NCI-H2029 (cell line): ENCODE data around the gene ARHGAP8.

ENCODE experiments used
- DNase-seq: peaks from one replicate; lab custom pipeline; 2025; lab: John Stamatoyannopoulos, UW

ARHGAP8 gene

DNA sequence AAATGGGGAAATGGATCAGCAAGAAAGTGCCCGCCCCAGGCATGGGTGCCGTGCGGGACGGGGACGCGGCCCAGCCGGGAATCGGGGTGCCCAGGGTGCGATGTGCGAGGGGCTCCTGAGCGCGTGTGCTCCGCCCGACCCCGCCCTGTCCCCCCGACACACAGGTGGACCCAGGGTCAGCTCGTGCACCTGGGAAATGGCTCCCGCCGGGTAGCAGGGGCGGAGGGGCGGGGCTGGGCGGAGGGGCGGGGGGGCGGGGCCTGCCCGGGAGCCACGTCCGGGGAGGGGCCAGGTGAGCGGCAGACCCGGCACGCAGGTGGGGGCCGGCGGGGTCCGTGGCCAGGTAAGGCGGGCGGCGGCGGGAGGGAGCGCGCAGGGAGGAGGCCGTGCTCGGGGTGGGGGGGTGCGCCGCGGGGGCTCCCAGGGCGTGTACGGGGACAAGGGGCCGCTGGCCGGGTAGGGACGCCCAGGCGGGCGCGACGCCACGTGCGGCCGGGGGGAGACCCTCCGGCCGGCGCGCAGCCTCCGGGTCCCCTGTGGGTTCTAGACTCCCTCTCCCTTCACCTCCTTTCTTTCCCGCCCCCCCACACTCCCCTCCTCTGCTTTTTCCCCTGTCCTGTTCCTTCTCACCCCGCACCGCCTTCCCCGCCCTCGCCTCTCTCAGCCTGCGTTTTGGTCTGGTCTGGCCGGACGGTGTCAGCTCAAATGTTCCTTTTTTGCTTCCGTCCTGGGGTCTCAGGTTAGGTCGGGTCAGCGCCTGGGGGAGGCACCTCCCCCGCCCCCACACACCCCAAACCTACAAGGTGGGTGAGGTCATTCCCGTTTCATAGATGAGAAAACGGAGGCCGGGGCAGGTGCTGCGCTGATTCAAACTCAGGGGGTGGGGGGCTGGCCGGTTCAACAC, at the start of gene ARHGAP8:
Gene ARHGAP8, plus strand, starts transcription at position 291 of the 904 bp plus-strand sequence. CDS start 33,953 bp downstream, outside the sequence.
- peak; percentile 41 for DNase-seq

DNA sequence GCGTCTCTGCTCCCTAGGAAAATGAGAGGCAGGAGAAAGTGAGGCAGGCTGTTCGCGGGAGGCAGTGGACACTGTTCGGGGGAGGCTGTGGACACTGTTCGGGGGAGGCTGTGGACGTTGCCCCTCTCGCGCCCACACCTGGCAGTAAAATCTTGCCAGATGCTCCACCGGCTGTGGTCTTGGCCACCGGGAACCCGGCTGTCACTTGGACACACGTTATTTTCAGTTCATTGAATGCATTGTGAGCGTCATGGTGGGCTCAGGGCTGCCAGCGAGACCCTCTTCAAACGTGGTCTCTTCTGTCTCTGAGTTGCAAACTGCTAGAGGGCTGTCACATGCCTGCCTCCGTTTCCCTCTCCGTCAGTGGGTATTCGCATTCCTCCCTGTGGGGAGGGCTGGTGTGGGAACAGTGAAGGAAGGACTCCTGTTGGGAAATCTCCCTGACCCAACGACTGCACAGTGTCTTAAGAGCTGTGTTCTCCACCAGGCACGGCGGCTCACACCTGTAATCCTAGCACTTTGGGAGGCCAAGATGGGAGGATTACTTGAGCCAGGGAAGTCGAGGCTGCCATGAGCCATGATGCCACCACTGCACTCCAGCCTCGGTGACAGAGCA, 49.0 kb upstream of the ARHGAP8 start:
- DNase-seq: no peak

DNA sequence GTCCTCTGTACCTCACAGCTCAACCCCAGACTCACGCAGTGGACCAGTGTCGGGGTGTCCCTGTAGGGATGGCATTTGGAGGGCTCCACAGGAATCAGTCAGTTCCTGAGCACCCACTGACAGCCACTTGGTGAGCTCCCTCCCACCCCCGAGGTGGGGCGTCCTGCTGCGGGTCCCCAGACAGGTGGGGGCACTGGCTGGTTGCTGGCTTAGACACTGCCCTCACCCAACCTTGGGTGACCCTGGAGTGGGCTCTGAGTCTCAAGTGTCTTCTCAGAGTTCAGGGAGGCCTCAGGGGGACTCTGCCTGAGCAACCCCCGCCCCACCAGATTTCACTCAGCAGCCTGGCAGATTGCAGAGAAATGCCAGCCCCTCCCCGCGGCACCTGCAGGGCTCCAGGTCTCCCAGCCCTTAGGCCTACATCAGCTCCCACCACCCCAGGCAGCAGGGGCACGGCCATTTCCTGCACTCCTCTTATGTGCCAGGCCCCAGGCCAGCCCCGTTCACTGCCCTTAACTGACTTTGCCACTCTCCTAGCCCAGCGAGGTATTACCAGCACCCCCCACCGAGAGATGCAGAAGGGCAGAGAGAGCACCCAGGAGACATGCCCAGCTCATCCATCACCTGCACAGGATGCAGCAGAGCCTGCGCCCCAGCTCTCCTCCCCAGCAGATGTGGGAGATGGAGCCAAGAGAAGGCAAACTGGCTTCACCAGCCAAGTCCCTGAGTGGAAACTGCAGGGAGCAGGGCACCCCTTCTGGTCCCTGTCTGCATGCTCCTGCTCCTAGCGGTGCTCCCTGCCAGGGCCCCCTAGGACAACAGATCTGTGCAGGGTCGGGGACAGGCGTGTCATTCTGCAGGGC, 48.0 kb upstream of the ARHGAP8 start:
- no peak for DNase-seq

DNA sequence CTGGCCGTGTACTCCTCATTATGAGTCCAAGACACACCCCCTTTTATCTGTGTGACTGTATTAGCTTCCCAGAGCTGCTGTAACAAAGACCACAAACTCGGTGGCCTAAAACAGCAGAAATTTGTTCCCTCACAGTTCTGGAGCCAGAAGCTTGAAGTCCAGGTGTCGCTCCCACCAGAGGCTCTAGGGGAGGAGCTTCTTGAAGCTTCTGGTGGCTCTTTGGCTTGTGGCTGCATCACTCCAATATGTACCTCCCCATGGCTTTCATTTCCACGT, 47.4 kb upstream of the ARHGAP8 start:
- DNase-seq: no peak

DNA sequence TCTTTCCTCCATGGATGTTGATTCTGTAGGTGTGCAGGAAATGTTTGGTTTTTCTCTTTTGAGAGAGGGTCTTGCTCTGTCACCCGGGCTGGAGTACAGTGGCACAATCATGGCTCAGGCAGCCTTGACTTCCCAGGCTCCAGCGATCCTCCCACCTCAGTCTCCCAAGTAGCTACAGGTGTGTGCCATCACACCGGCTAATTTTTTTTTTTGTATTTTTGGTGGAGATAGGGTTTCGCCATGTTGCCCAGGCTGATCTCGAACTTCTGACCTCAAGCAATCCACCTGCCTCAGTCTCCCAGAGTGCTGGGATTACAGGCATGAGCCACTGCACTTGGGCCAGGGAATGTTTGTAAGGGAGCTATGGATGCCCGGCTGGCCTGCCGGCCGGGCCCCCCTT, 45.9 kb upstream of the ARHGAP8 start:
- DNase-seq: no peak

DNA sequence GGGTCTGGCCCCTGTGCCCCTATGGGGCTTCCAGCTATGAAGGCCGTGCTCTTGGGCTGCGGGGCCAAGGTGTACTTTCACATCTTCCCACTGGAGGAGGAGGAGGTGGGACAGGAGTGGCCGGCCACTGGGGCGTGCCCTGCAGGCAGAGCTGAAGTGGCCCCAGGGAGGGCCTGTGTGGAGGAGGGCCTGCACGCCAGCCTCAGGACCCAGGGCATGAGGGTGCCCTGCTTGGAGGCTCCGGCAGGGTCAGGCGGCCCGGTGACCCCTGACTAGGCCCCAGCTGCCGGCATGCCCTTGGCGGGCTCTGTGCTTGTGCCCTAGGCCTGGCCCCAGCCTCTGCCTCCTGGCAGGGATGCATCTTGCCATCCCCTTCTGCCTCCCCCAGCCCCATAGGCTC, 45.2 kb upstream of the ARHGAP8 start:
- DNase-seq: no peak

DNA sequence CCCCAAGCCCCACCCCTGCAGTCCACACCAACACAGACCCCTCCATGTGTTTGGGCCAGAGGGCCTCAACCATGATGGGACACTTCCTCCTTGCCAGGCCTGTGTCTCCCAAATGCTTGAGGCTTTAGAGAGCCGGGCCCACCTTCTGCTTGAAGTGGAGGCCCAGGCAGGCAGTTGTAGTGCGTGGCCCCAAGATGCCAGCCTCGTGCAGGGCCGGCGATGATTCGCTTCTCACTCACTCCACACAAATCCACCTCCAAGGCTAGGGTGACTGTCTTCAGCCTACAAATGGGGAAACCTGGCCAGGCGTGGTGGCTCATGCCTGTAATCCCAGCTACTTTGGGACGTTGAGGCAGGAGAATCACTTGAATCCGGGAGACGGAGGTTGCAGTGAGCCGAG, 44.6 kb upstream of the ARHGAP8 start:
- DNase-seq: no peak

DNA sequence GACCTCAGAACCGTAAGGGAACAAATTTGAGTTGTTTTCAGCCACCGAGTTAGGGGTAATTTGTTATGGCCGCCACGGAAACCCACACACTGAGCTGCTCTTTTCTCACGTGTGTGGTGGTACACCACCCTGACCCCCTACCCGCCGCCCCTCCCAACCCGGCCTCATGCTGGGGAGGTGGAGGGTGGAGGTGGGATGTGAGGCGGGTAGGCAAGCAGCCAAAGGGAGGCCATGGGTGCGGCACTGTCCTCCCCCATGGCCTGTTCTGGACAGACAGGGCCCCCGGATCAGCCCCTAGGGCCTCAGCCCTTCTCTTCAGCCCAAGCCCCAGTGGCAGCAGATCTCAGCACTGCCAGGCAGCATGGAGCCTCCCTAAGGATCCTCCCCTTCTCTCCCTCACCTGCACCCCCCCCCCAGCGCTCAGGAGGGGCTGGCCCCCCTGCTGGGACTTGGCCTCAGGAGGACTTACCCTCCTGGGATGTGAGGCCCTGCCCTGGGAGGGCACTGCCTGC, 42.4 kb upstream of the ARHGAP8 start:
- DNase-seq: no peak

DNA sequence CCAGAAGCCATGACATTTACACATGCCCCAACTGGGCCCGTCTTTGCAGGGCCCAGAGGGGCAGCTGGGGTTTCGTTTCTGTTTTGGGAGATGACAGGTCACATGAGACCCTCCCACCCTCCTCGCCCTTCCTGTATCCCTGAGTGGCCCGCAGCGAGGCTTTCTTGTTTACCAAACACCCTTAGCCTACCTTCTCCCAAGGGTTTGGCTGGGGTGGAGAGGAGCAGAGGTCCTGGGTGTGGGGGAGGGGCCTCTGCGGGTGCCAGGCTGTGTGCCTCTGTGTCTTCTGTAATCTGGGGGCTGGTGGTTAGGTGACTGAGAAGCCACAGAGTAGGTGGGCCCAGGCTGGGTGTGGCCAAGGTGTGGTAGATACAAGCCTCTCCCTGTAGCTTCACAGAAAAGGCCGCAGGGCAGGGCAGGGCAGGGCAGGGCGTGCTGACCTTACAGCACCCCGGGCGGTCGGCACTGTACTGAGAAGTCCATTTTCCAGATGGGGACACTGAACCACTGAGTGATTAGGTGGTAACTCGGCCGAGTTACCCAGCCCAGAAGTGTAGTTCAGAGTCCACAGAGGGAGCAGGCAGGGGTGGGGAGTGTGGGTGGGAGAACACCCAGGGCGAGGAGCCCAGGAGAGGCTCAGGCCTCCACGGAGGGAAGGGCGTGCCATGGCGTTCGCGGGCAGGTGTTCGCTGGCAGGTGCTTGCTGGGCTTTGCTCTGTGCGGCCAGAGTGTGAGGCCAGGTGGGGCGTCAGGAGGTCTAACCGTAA, 41.7 kb upstream of the ARHGAP8 start:
- peak; percentile 9 for DNase-seq

DNA sequence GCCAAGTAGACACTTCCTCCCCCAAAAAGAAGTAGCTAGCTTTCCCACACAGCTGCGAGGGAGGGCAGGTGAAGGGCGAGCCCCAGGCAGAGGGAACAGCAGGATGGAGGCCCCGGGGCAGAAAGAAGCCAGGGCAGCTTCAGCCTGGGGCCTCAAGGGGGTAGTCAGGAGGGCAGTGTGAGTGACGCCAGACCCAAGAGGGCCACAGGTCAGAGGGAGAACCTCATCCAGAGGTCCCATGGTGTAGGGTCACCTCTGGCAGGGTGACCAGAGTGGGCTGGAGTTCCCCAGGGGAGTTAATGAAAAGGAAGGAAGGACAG, 41.2 kb upstream of the ARHGAP8 start:
- no peak for DNase-seq

DNA sequence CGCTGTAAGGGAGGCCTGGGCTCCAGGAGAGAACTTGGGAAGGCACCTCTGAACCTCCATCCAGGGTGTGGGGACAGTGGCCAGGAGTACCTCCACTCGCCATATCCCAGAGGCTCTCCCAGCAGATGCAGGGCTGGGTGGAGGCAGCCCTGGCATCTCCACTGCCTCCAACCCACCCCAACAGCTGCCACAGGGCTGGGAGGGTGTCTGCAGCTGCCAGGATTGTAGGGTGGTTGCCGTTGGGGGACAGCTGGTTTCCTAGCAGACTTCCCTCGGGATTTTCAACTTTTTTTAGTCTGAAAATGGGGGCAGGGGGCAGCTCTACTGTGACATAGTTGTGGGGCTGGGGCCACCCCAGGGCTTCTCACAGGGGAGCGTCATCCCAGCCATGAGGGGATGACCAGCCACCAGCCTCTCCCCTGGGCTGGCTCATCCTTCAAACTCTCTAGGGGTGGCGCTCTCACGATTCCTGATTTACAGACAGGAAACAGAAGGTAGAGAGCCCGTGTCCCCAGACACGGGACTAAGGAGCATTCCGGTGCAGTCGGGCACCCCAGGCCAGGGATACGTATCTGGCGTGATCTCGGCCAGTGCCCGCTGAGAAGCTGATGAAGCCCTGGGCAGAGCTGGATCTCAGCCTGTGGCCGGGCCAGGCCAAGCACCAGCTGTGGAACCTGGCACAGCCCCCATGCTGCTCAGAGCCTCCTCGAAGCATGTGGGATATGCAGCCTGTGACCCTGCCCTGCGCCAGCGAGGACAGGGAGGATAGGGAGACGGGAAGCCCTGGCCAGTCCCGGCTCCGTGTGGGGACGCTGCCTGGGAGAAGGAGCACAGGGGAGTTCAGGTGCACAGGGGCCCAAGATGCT, 40.5 kb upstream of the ARHGAP8 start:
- DNase-seq: no peak

DNA sequence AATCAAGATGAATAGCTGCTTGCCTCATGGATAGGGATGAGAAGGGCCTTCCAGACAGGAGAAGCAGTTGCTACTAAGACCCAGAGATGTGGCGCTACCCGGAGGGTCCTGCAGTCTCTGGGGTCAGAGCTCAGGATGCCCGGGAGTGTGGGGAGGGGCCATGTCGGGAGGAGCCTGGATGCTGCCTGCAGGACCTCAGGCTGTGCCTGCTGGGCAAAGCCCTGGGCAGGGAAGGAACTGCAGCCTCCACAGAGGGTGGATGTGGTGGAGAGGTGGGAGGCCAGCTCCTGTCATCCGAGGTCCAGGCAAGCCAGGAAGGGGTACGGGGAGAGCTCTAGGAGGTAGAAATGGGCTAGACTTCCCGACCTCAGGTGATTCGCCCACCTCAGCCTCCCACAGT, 39.4 kb upstream of the ARHGAP8 start:
- no peak for DNase-seq

DNA sequence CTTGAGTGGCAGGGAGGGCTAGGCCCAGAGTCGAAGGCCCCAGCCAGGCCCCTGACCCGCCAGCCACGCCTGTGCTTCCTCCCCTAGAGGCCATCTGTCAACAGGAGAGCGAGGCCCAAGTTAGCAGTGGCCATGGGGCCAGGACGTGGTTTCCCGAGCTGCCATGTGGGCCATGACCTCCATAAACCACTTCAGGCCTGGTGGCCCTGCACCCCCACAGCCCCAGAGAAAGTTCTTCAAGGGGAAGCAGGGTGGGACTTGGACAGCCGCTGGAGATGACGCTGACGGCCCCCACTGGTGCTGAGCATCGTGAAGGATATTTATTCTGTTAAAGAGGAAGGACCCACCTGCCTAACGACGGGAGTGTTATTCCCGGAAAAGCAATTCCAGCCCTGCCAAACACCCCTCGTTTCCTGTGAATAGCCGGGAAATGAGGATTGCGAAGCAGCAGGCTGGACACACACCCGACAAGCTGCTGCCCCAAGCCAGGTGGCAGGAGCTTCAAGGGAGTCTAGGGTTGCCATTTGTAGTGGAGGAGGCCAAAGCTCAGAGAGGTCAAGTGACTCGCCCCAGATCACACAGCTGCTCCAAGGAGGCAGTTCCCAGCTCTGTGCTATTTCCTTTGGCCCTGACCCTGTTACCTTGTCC, 37.5 kb upstream of the ARHGAP8 start:
- no peak for DNase-seq

DNA sequence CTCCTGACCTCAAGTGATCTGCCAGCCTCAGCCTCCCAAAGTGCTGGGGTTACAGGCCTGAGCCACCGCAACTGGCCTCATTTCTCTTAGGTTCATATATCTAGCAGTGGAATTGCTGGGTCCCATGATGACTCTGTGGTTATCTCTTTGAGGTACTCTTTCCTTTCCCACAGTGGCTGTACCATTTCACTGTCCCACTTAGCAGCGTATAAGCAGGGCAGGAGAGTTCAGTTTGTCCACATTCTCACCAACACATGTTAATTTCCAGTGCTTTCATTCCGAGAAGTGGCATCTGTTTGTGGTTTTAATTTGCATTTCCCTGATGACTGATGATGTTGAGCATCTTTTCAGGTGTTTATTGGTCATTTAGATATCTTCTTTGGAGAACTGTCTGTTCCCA, 34.0 kb upstream of the ARHGAP8 start:
- DNase-seq: no peak

DNA sequence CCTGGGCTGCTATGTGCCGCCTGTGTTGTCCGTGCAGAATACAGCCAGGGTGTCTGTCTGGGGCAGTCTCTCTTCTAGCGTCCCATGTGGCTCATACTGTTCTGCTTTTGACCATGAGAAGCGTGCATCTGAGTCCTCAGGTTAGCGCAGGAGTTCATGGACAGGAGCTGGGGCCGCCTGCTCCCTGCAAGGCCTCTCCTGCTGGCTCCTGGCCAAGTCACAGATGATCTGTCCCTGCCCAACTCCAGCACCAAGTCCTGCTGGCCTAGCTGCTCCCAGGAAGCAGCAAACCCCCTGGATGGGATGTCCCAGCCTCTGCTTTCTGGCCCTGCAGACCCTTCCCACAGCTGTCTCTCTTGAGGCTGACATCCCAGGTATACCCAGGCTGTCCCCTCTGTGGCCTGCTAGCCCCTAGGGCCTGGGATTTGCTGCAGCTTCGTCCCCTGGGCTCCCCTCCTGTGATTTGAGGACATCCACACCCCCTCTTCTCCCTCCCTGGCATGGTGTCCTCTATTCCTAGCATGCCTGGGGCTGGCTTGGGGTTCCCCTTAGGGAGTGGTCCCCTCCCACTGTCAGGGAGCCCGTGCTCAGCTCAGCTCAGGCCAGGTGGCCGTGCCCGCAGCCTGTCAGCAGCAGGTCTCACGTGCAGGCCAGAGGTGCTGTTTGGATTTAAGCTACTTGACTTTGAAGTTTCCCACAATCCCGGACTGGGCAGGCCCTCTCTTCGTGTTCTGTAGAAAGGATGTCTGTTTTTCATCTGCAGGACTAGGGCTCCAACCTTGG, 32.6 kb upstream of the ARHGAP8 start:
- no peak for DNase-seq

DNA sequence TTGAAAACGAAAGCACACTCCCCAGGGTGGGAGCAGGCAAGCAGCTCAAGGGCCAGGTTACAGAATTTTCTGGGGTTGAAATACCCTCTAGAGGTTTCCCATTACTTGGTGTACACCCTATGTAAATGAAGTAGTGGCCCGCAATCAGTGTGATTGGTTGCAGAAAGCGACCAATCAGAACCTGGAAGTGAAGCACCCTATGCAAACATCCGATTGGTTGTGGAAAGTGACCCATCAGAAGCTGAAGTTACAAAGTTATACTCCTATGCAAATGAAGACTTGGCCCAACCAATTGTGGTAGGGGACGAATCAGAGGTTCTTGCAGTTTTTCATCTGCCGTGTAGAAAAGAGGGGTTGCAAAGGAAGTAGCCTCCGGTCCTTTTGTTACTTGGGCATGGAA, 31.2 kb upstream of the ARHGAP8 start:
- DNase-seq: no peak

DNA sequence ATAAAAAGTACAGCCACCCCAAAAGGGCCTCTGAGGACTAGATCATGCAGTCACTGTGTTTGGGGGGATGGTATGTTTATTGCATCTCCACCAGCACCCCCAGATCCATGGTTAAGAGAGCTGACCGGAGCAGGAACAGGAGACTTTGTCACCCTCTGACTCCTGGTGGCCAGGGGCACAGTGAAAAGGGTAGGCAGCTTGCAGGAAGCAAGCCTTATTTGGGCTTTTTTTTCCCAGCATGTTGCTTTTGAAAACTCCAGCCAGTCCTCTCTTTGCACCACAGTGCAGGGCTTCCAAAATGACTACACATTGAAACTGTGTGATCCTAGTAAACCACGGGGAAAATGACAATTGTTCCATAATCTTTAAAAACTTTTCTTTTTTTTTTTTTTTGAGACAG, 29.8 kb upstream of the ARHGAP8 start:
- DNase-seq: no peak

DNA sequence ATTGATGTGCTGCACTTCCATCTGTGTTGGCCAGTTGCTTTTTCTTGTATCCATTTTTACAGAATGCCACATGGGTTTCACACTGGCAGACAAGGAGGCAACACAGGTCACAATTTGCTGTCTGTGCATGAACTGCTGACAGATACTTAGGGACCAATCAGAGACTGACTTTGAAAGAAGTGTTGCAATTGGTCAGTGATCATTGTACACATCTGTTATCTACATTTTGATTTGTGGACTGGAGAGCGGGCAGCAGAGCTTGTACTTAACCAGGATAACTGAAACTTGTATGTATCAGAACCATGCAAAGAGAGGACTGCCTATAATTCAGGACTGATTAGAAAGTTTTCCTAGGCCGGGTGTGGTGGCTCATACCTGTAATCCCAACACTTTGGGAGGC, 28.6 kb upstream of the ARHGAP8 start:
- no peak for DNase-seq

DNA sequence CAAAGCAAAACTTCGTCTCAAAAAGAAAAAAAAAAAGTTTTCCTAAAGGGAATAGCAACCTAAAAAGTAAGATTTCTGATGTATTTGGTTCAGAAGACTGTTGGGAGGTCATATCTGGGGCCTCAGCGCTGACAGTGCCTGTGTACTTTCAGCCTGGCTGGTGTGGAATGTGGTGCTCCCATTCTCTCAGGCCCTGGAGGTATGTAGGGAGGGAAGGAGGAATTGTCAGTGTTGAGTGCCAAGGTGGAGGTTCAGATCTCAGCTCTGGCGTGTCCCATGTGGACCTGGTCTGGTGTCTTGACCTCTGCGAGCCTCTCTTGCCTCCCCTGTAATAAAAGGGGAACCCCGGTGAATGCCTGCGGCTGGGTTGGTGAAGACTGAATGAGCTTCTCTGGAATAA, 28.0 kb upstream of the ARHGAP8 start:
- DNase-seq: no peak

DNA sequence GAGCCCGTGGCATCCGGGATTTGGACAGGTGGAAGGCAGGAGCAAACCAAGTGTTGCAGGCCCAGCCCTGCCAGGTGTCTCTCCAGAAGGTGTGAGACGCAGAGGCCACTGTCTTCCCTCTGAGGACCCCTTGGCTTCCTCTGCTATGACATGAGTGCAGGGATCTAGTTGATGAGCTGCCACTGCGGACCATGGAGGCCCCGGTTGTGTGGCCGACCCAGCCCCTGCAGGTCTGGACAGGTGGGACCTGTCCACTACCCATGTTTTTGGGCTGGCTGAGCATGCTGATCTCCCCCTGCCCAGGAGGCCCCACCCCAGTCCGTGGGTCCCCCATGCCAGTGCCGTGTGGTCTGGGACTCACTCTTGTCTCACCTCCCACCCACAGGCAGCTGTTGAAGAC, 27.5 kb upstream of the ARHGAP8 start:
- no peak for DNase-seq
